ENCODE data around the gene TRNP1.

The TRNP1 gene

GRCh38 chr1:27017207-27017606 lies 23.7 kb downstream of the TRNP1 start:
- H3K27me3 ChIP-seq (ENCODE audit: insufficient read depth, insufficient read length) = no peaks in the 10 kb centered on the region
- no peak overlapping the region for H3K9ac ChIP-seq (ENCODE audit: insufficient read length, low read depth)
- no peak for TF ChIP-seq SUZ12 (IDR thresholded peaks at IDR 0.05; ENCODE audit: extremely low read depth, insufficient read depth, insufficient read length)
- TF ChIP-seq YY1 (IDR thresholded peaks at IDR 0.05; ENCODE audit: insufficient read depth, insufficient read length) = no peak
- TF ChIP-seq ZNF274 (IDR thresholded peaks at IDR 0.05; ENCODE audit: low read depth, low read length) = no peak
- H3K4me1 ChIP-seq (ENCODE audit: insufficient read depth, insufficient read length) = peaks cover 17% of the 10 kb centered on the region
- H3K9me3 ChIP-seq (ENCODE audit: insufficient read depth, low read length) = no peaks in the 10 kb centered on the region
- H3K36me3 ChIP-seq (ENCODE audit: insufficient read depth, insufficient read length, low read length) = no peaks in the 10 kb centered on the region
- H3K4me3 ChIP-seq (ENCODE audit: insufficient read length, low read depth) = no peak overlapping the region
- DNase-seq (ENCODE audit: low read depth, low spot score) = no peak

- Histone ChIP-seq H3K4me1 (ENCODE audit: insufficient read depth, insufficient read length) (peaks cover 17% of the 10 kb centered on the region), H3K4me3 (ENCODE audit: insufficient read length, low read depth) (no peak overlapping the region), H3K9ac (ENCODE audit: insufficient read length, low read depth) (no peak overlapping the region), H3K9me3 (ENCODE audit: insufficient read depth, low read length) (no peaks in the 10 kb centered on the region), H3K27me3 (ENCODE audit: insufficient read depth, insufficient read length) (no peaks in the 10 kb centered on the region), H3K36me3 (ENCODE audit: insufficient read depth, insufficient read length, low read length) (no peaks in the 10 kb centered on the region)
- DNase-seq (ENCODE audit: low read depth, low spot score) = no peak
- no peak for TF ChIP-seq ZNF274 (IDR thresholded peaks at IDR 0.05; ENCODE audit: low read depth, low read length)
- TF ChIP-seq SUZ12 (IDR thresholded peaks at IDR 0.05; ENCODE audit: extremely low read depth, insufficient read depth, insufficient read length) = no peak
- no peak for TF ChIP-seq YY1 (IDR thresholded peaks at IDR 0.05; ENCODE audit: insufficient read depth, insufficient read length)
Measured at GRCh38 chr1:27018316-27018715, 24.8 kb downstream of the TRNP1 start.

- H3K9ac ChIP-seq (ENCODE audit: insufficient read length, low read depth) = no peak overlapping the region
- H3K4me3 ChIP-seq (ENCODE audit: insufficient read length, low read depth) = no peak overlapping the region
- H3K36me3 ChIP-seq (ENCODE audit: insufficient read depth, insufficient read length, low read length) = no peaks in the 10 kb centered on the region
- H3K4me1 ChIP-seq (ENCODE audit: insufficient read depth, insufficient read length) = peaks cover 13% of the 10 kb centered on the region
- no peaks in the 10 kb centered on the region for H3K27me3 ChIP-seq (ENCODE audit: insufficient read depth, insufficient read length)
- no peaks in the 10 kb centered on the region for H3K9me3 ChIP-seq (ENCODE audit: insufficient read depth, low read length)
- no peak for DNase-seq (ENCODE audit: low read depth, low spot score)
- no peak for TF ChIP-seq ZNF274 (IDR thresholded peaks at IDR 0.05; ENCODE audit: low read depth, low read length)
- no peak for TF ChIP-seq SUZ12 (IDR thresholded peaks at IDR 0.05; ENCODE audit: extremely low read depth, insufficient read depth, insufficient read length)
- TF ChIP-seq YY1 (IDR thresholded peaks at IDR 0.05; ENCODE audit: insufficient read depth, insufficient read length) = no peak
Measured at GRCh38 chr1:27021354-27022031, 28.0 kb downstream of the TRNP1 start.

GRCh38 chr1:27025718-27026117 lies 32.2 kb downstream of the TRNP1 start:
- no peak overlapping the region for H3K4me3 ChIP-seq (ENCODE audit: insufficient read length, low read depth)
- no peak for DNase-seq (ENCODE audit: low read depth, low spot score)
- no peaks in the 10 kb centered on the region for H3K9me3 ChIP-seq (ENCODE audit: insufficient read depth, low read length)
- H3K9ac ChIP-seq (ENCODE audit: insufficient read length, low read depth) = no peak overlapping the region
- peaks cover 11% of the 10 kb centered on the region for H3K4me1 ChIP-seq (ENCODE audit: insufficient read depth, insufficient read length)
- H3K36me3 ChIP-seq (ENCODE audit: insufficient read depth, insufficient read length, low read length) = no peaks in the 10 kb centered on the region
- no peaks in the 10 kb centered on the region for H3K27me3 ChIP-seq (ENCODE audit: insufficient read depth, insufficient read length)
- TF ChIP-seq YY1 (IDR thresholded peaks at IDR 0.05; ENCODE audit: insufficient read depth, insufficient read length) (no peak), ZNF274 (IDR thresholded peaks at IDR 0.05; ENCODE audit: low read depth, low read length) (no peak), SUZ12 (IDR thresholded peaks at IDR 0.05; ENCODE audit: extremely low read depth, insufficient read depth, insufficient read length) (no peak)

- H3K9ac ChIP-seq (ENCODE audit: insufficient read length, low read depth) = peak overlapping the region; percentile 34
- no peaks in the 10 kb centered on the region for H3K9me3 ChIP-seq (ENCODE audit: insufficient read depth, low read length)
- no peak for TF ChIP-seq ZNF274 (IDR thresholded peaks at IDR 0.05; ENCODE audit: low read depth, low read length)
- no peak for TF ChIP-seq YY1 (IDR thresholded peaks at IDR 0.05; ENCODE audit: insufficient read depth, insufficient read length)
- no peak for TF ChIP-seq SUZ12 (IDR thresholded peaks at IDR 0.05; ENCODE audit: extremely low read depth, insufficient read depth, insufficient read length)
- H3K4me1 ChIP-seq (ENCODE audit: insufficient read depth, insufficient read length) = peaks cover 4% of the 10 kb centered on the region
- H3K4me3 ChIP-seq (ENCODE audit: insufficient read length, low read depth) = no peak overlapping the region
- H3K27me3 ChIP-seq (ENCODE audit: insufficient read depth, insufficient read length) = no peaks in the 10 kb centered on the region
- peak; percentile 83 for DNase-seq (ENCODE audit: low read depth, low spot score)
- H3K36me3 ChIP-seq (ENCODE audit: insufficient read depth, insufficient read length, low read length) = no peaks in the 10 kb centered on the region
Measured at GRCh38 chr1:27026621-27027574, 33.4 kb downstream of the TRNP1 start.

GRCh38 chr1:27027575-27028250 lies 34.2 kb downstream of the TRNP1 start:
- Histone ChIP-seq H3K36me3 (ENCODE audit: insufficient read depth, insufficient read length, low read length) (no peaks in the 10 kb centered on the region), H3K4me3 (ENCODE audit: insufficient read length, low read depth) (no peak overlapping the region)
- DNase-seq (ENCODE audit: low read depth, low spot score) = no peak

More at GRCh38 chr1:27027575-27028250, 34.2 kb downstream of the TRNP1 start:
- TF ChIP-seq YY1 (IDR thresholded peaks at IDR 0.05; ENCODE audit: insufficient read depth, insufficient read length) (no peak), SUZ12 (IDR thresholded peaks at IDR 0.05; ENCODE audit: extremely low read depth, insufficient read depth, insufficient read length) (no peak), ZNF274 (IDR thresholded peaks at IDR 0.05; ENCODE audit: low read depth, low read length) (no peak)
- Histone ChIP-seq H3K9me3 (ENCODE audit: insufficient read depth, low read length) (no peaks in the 10 kb centered on the region), H3K9ac (ENCODE audit: insufficient read length, low read depth) (no peak overlapping the region), H3K27me3 (ENCODE audit: insufficient read depth, insufficient read length) (no peaks in the 10 kb centered on the region), H3K4me1 (ENCODE audit: insufficient read depth, insufficient read length) (peaks cover 4% of the 10 kb centered on the region)
